Measurements from ENCODE around the gene ICA1. TPM values are rescaled to one million over a fixed set of nuclear protein-coding genes. Genes with fewer than 3 reads are reported as not detected.
"Not testable (repeated sequence)": the region's sequence is repeated elsewhere in the genome, so short reads cannot be mapped to it uniquely, and the experiment has no call there.

Gene ICA1
- total and polyA plus RNA-seq, 4 donors = 16.5 to 54.6 (median 30.8) TPM

DNA sequence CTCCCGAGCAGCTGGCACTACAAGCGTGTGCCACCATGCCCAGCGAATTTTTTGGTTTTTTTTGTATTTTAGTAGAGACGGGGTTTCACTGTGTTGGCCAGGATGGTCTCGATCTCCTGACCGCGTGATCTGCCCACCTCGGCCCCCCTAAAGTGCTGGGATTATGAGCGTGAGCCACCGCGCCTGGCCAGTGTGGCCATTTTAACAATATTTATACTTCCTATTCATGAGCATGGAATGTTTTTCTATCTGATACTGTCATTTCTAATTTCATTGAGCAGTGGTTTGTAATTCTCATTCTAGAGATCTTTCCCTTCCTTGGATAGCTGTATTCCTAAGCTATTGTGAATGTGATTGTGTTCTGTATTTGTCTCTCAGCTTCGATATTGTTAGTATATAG is 197.1 kb downstream of the ICA1 start:
- H3K27me3 ChIP-seq (ENCODE audit: control insufficient read depth in 3 of 3, insufficient read depth in 3 of 3, low read length in 2 of 3) = no peaks in the 10 kb centered on the region
- H3K36me3 ChIP-seq (ENCODE audit: control insufficient read depth in 4 of 4, insufficient read depth in 4 of 4, low read length in 4 of 4) = peaks cover 0 to 7% (median 4%) of the 10 kb centered on the region in 4 donors
- WGBS, 2 donors = 97 to 99% methylated on average over 12 of the region's 12 CpGs
- no peak overlapping the region for H3K9ac ChIP-seq (ENCODE audit: insufficient read depth in 1 of 2, low read length in 2 of 2)
- no peak for DNase-seq
- H3K4me3 ChIP-seq = no peak overlapping the region
- H3K9me3 ChIP-seq (ENCODE audit: control insufficient read depth in 4 of 4, insufficient read depth in 3 of 4, low read length in 3 of 4) = no peaks in the 10 kb centered on the region
- no peak for ATAC-seq (ENCODE audit: insufficient read depth, low FRiP score)
- TF ChIP-seq, protein P1, sequence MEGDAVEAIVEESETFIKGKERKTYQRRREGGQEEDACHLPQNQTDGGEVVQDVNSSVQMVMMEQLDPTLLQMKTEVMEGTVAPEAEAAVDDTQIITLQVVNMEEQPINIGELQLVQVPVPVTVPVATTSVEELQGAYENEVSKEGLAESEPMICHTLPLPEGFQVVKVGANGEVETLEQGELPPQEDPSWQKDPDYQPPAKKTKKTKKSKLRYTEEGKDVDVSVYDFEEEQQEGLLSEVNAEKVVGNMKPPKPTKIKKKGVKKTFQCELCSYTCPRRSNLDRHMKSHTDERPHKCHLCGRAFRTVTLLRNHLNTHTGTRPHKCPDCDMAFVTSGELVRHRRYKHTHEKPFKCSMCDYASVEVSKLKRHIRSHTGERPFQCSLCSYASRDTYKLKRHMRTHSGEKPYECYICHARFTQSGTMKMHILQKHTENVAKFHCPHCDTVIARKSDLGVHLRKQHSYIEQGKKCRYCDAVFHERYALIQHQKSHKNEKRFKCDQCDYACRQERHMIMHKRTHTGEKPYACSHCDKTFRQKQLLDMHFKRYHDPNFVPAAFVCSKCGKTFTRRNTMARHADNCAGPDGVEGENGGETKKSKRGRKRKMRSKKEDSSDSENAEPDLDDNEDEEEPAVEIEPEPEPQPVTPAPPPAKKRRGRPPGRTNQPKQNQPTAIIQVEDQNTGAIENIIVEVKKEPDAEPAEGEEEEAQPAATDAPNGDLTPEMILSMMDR (IDR thresholded peaks at IDR 0.05; ENCODE audit: control extremely low read depth, extremely low read depth) = no peak
- no peak overlapping the region for H3K27ac ChIP-seq (ENCODE audit: low read depth in 1 of 2, low read length in 1 of 2)
- H3K4me1 ChIP-seq (ENCODE audit: control insufficient read depth in 5 of 5, insufficient read depth in 5 of 5, low read length in 5 of 5) = peaks cover 0 to 3% (median 0%) of the 10 kb centered on the region in 5 donors

DNA sequence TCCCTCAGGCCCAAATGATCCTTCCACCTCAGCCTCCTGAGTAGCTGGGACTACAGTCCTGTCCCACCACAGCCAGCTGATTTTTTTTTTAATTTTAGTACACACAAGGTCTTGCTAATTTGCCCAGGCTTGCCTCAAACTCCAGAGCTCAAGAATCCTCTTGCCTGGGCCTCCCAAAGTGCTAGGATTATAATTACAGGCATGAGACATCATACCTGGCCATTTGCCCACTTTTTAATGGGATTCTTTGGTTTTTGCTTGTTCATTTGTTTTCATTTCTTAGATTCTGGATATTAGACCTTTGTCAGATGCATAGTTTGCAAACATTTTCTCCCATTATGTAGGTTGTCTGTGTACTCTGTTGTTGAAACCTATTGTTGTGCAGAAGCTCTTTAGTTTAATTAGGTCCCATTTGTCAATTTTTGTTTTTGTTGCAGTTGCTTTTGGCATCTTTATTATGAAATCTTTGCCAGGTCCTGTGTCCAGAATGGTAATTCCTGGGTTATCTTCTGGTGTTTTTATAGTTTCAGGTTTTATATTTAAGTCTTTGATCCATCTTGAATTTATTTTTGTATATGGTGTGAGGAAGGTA is 198.2 kb downstream of the ICA1 start:
- no peak overlapping the region for H3K27ac ChIP-seq (ENCODE audit: low read depth in 1 of 2, low read length in 1 of 2)
- TF ChIP-seq, protein P1 (IDR thresholded peaks at IDR 0.05; ENCODE audit: control extremely low read depth, extremely low read depth) = no peak

DNA sequence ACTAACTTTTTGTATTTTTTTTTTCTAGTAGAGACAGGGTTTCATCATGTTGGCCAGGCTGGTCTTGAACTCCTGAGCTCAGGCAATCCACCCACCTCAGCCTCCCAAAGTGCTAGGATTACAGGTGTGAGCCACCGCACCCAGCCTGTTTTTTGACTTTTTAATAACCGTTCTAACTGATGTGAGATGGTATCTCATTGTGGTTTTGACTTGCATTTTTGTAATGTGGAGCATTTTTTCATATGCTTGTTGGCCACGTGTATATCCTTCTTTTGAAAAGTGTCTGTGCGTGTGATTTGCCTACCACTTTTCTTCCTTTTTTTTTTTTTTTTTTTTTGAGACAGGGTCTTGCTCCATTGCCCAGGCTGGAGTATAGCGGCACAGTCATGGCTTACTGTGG is 198.7 kb downstream of the ICA1 start:
- DNase-seq; H3K27ac ChIP-seq (ENCODE audit: low read depth in 1 of 2, low read length in 1 of 2): not testable (repeated sequence)

More for the DNA sequence above, 198.2 kb downstream of the ICA1 start:
- Histone ChIP-seq H3K9me3 (ENCODE audit: control insufficient read depth in 4 of 4, insufficient read depth in 3 of 4, low read length in 3 of 4) (no peaks in the 10 kb centered on the region), H3K9ac (ENCODE audit: insufficient read depth in 1 of 2, low read length in 2 of 2) (no peak overlapping the region), H3K27me3 (ENCODE audit: control insufficient read depth in 3 of 3, insufficient read depth in 3 of 3, low read length in 2 of 3) (no peaks in the 10 kb centered on the region), H3K4me1 (ENCODE audit: control insufficient read depth in 5 of 5, insufficient read depth in 5 of 5, low read length in 5 of 5) (peaks cover 0 to 3% (median 0%) of the 10 kb centered on the region in 5 donors), H3K4me3 (no peak overlapping the region), H3K36me3 (ENCODE audit: control insufficient read depth in 4 of 4, insufficient read depth in 4 of 4, low read length in 4 of 4) (peaks cover 0 to 7% (median 3%) of the 10 kb centered on the region in 4 donors)
- DNase-seq (no peak), ATAC-seq (ENCODE audit: insufficient read depth, low FRiP score) (no peak)

More for the DNA sequence above, 198.7 kb downstream of the ICA1 start:
- not testable (repeated sequence) for H3K9me3 ChIP-seq (ENCODE audit: control insufficient read depth in 4 of 4, insufficient read depth in 3 of 4, low read length in 3 of 4); H3K4me3 ChIP-seq; H3K36me3 ChIP-seq (ENCODE audit: control insufficient read depth in 4 of 4, insufficient read depth in 4 of 4, low read length in 4 of 4); H3K27me3 ChIP-seq (ENCODE audit: control insufficient read depth in 3 of 3, insufficient read depth in 3 of 3, low read length in 2 of 3); ATAC-seq (ENCODE audit: insufficient read depth, low FRiP score); H3K4me1 ChIP-seq (ENCODE audit: control insufficient read depth in 5 of 5, insufficient read depth in 5 of 5, low read length in 5 of 5); H3K9ac ChIP-seq (ENCODE audit: insufficient read depth in 1 of 2, low read length in 2 of 2)
- 87 to 88% methylated on average over 5 of the region's 5 CpGs for WGBS, 2 donors

Small RNAs within 50 kb of the gene (small RNA-seq; reads per million reads assigned to genes)
- gene AC007009.1 (ENCODE audit: low replicate concordance) = not detected

Other genes starting within 250 kb of the ICA1 start
- gene NXPH1, start 171.4 kb upstream of the ICA1 start, total RNA-seq = under 1 TPM; 0.09 to 0.17 TPM
- not detected for gene NXPH1, start 171.4 kb upstream of the ICA1 start, polyA plus RNA-seq